Calu3 (cell line): ENCODE data around the gene FAM43B. TPM values are rescaled to one million over a fixed set of nuclear protein-coding genes. Genes with fewer than 3 reads are reported as not detected.

Source experiments
- Bru-seq: library from RNA; stranded (reverse); fragments of 400-500 nt; gene quantifications from one replicate; lab custom pipeline; 2021; lab: Mats Ljungman, UMichigan
- BruChase-seq, 2 experiments: library from RNA; stranded (reverse); fragments of 400-500 nt; gene quantifications; one replicate each; lab custom pipeline; 2021; lab: Mats Ljungman, UMichigan
- BruUV-seq: library from RNA; stranded (reverse); fragments of 400-500 nt; replicated peaks from 2 replicates; lab custom pipeline; 2021; lab: Mats Ljungman, UMichigan
- CTCF ChIA-PET: fragments of 300-600 bp; sonication (Branson Sonifier 250); formaldehyde crosslinking; loops from one replicate; lab custom pipeline; 2022; ENCODE audit warnings: antibody characterized with exemption; lab: Charles Lee
- DNase-seq: peaks from one replicate; pipeline ENCODE4 v3.0.0; 2022
- H3K27ac Mint-ChIP-seq: one replicate; pipeline ENCODE4 v1.8.0; 2022; ENCODE audit warnings: mixed read lengths; ENCODE audit not compliant: unreplicated experiment
- H3K27me3 Mint-ChIP-seq: one replicate; pipeline ENCODE4 v1.8.0; 2022; ENCODE audit warnings: mixed read lengths; ENCODE audit not compliant: unreplicated experiment
- H3K36me3 Mint-ChIP-seq: one replicate; pipeline ENCODE4 v1.8.0; 2022; ENCODE audit warnings: mild to moderate bottlenecking, moderate library complexity, mixed read lengths; ENCODE audit not compliant: insufficient read depth, unreplicated experiment
- H3K4me1 Mint-ChIP-seq: one replicate; pipeline ENCODE4 v1.8.0; 2022; ENCODE audit warnings: mild to moderate bottlenecking, low read depth, mixed read lengths; ENCODE audit not compliant: unreplicated experiment
- H3K4me3 Mint-ChIP-seq: one replicate; pipeline ENCODE4 v1.8.0; 2022; ENCODE audit warnings: mild to moderate bottlenecking, low read depth, moderate library complexity, mixed read lengths; ENCODE audit not compliant: unreplicated experiment
- H3K9me3 Mint-ChIP-seq: one replicate; pipeline ENCODE4 v1.8.0; 2022; ENCODE audit warnings: low read depth, mixed read lengths; ENCODE audit not compliant: unreplicated experiment
- intact Hi-C: fragments of 100-400 bp; cut with micrococcal nuclease; formaldehyde crosslinking; loops from one replicate; pipeline ENCODE4 v1.10.0; 2022; ENCODE audit not compliant: unreplicated experiment
- long read RNA-seq: library from polyadenylated mRNA; stranded (forward); transcript quantifications from one replicate; pipeline ENCODE4 v2.0.0, GENCODE V29; 2022
- total RNA-seq: library from RNA; stranded (reverse); gene quantifications from 2 replicates; pipeline ENCODE4 v1.2.3, GENCODE V29; 2022
- TF ChIP-seq, protein P1 (sequence below): fragments of 200-600 bp; IDR thresholded peaks from one replicate; pipeline ENCODE4 v1.8.0; 2022; ENCODE audit warnings: antibody characterized with exemption; ENCODE audit not compliant: unreplicated experiment

The FAM43B gene
- total RNA-seq, result not detected in 2 replicates
- not detected for Bru-seq, nascent RNA
- not detected for BruChase-seq, experiment 1, labeled RNA remaining after a 6-hour chase
- BruChase-seq, experiment 2, labeled RNA remaining after a 2-hour chase, result not detected
- long read RNA-seq, result 0 reads

- no peaks in the 10 kb centered on the region for H3K9me3 Mint-ChIP-seq
- no peak within 1 kb of the TSS for H3K4me3 Mint-ChIP-seq
- CTCF ChIA-PET, result no interaction called here
- H3K4me1 Mint-ChIP-seq, result no peaks in the 10 kb centered on the region
- intact Hi-C loops, result no loop called here
- peaks cover 26% of the 10 kb centered on the region for H3K27me3 Mint-ChIP-seq
- TF ChIP-seq, protein P1, sequence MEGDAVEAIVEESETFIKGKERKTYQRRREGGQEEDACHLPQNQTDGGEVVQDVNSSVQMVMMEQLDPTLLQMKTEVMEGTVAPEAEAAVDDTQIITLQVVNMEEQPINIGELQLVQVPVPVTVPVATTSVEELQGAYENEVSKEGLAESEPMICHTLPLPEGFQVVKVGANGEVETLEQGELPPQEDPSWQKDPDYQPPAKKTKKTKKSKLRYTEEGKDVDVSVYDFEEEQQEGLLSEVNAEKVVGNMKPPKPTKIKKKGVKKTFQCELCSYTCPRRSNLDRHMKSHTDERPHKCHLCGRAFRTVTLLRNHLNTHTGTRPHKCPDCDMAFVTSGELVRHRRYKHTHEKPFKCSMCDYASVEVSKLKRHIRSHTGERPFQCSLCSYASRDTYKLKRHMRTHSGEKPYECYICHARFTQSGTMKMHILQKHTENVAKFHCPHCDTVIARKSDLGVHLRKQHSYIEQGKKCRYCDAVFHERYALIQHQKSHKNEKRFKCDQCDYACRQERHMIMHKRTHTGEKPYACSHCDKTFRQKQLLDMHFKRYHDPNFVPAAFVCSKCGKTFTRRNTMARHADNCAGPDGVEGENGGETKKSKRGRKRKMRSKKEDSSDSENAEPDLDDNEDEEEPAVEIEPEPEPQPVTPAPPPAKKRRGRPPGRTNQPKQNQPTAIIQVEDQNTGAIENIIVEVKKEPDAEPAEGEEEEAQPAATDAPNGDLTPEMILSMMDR, result no peak
- DNase-seq, result no peak
- H3K36me3 Mint-ChIP-seq, result peaks cover 6% of the 10 kb centered on the region
- no TSS peak for BruUV-seq
- H3K27ac Mint-ChIP-seq, result no peak within 1 kb of the TSS
Observed at GRCh38 chr1:20551945-20552727, at the start of gene FAM43B. FAM43B (plus strand) TSS chr1:20552573; CDS start chr1:20552974, 401 bp downstream.

DNA sequence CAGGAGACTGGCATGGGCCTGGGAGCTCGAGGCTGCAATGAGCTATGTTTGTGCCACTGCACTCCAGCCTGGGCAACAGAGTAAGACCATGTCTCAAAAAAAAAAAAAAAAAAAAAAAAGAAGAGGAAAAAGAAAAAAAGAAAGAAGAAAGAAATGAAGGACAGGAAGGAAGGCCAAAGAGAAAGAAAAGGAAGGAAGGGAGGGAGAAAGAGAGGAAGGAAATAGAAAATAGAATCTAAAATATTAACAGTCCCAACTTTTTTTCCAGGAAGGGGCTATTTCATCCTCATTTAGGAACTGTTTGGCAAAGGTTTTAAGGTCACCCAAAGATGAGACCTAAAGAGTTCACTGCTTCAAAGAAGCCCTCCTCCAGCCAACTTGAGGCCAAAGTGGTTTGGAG lies 46.9 kb upstream of the FAM43B start:
- no TSS peak for BruUV-seq
- intact Hi-C loops, result no loop called here
- Mint-ChIP-seq H3K36me3 (peaks cover 23% of the 10 kb centered on the region), H3K27me3 (no peaks in the 10 kb centered on the region), H3K27ac (no peak overlapping the region), H3K4me3 (no peak overlapping the region), H3K4me1 (no peaks in the 10 kb centered on the region), H3K9me3 (no peaks in the 10 kb centered on the region)
- TF ChIP-seq, protein P1, result no peak
- CTCF ChIA-PET, result no interaction called here
- DNase-seq, result no peak

DNA sequence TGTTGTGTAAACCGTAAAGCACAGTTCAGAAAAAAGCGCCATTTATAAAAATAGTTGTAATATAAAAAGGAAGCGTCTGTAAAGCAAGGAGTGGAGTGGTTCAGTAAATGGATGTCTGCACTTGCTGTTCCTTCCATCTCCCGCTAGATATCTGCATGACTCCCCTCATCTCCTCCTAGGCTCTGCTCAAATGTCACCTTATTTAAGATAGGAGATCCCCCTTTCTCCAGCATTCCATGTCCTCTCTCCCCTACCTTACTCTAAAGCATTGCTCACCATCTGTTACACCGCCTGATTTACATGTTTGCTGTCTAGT lies 45.2 kb upstream of the FAM43B start:
- CTCF ChIA-PET, result no interaction called here
- no peaks in the 10 kb centered on the region for H3K27me3 Mint-ChIP-seq

GRCh38 chr1:20507564-20508410 lies 44.6 kb upstream of the FAM43B start, which contains the start of gene MUL1:
MUL1 (minus strand) TSS chr1:20508151; CDS start chr1:20508024, 127 bp downstream.
- H3K4me1 Mint-ChIP-seq, result no peaks in the 10 kb centered on the region
- H3K9me3 Mint-ChIP-seq, result no peaks in the 10 kb centered on the region
- DNase-seq, result peak; percentile 93
- peak within 1 kb of the TSS; percentile 75 for H3K4me3 Mint-ChIP-seq
- intact Hi-C loops, result no loop called here
- peaks cover 19% of the 10 kb centered on the region for H3K36me3 Mint-ChIP-seq
- CTCF ChIA-PET, result interaction anchor here (0.6 kb wide), 1 partner anchor 74 kb away, joined by 3 read pairs; no protein-coding TSS in a partner anchor
- TF ChIP-seq, protein P1, result no peak
- peak within 1 kb of the TSS; percentile 95 for H3K27ac Mint-ChIP-seq
- no peaks in the 10 kb centered on the region for H3K27me3 Mint-ChIP-seq
- TSS peak; percentile 66 for BruUV-seq

More for the DNA sequence above, 45.2 kb upstream of the FAM43B start:
- Mint-ChIP-seq H3K9me3 (no peaks in the 10 kb centered on the region), H3K4me3 (peak overlapping the region; percentile 75), H3K27ac (peak overlapping the region; percentile 95), H3K4me1 (no peaks in the 10 kb centered on the region), H3K36me3 (peaks cover 20% of the 10 kb centered on the region)
- intact Hi-C loops, result no loop called here
- TF ChIP-seq, protein P1, result no peak
- BruUV-seq, result no TSS peak
- DNase-seq, result no peak
